Activated T-helper 2 cell treated with anti-CD3 and anti-CD28 coated beads, Interferon-gamma antibody, Interleukin-2, Interleukin-4, amounts not matched to agents 10 μg/mL and 5 μg/mL and 100 μg/mL, durations not matched to agents 14 hours and 24 hours and 36 hours (primary cell): ENCODE data around the gene KRTAP10-9. TPM values are rescaled to one million over a fixed set of nuclear protein-coding genes. Genes with fewer than 3 reads are reported as not detected.
"Not testable (repeated sequence)": the region's sequence is repeated elsewhere in the genome, so short reads cannot be mapped to it uniquely, and the experiment has no call there.

ENCODE experiments used
- DNase-seq: peaks from one replicate; pipeline ENCODE4 v3.0.0; 2021; ENCODE audit warnings: low spot score
- H3K27ac Mint-ChIP-seq: one replicate; pipeline ENCODE4 v1.8.0; 2021; ENCODE audit warnings: mixed read lengths
- H3K27me3 Mint-ChIP-seq: one replicate; pipeline ENCODE4 v1.8.0; 2021; ENCODE audit warnings: low read depth, mixed read lengths
- H3K36me3 Mint-ChIP-seq: one replicate; pipeline ENCODE4 v1.8.0; 2021; ENCODE audit warnings: low read depth, mixed read lengths
- H3K4me1 Mint-ChIP-seq: one replicate; pipeline ENCODE4 v1.8.0; 2021; ENCODE audit warnings: low read depth, mixed read lengths
- H3K4me3 Mint-ChIP-seq: one replicate; pipeline ENCODE4 v1.8.0; 2021; ENCODE audit warnings: low read depth, mild to moderate bottlenecking, moderate library complexity, mixed read lengths
- H3K9me3 Mint-ChIP-seq: one replicate; pipeline ENCODE4 v1.8.0; 2021; ENCODE audit warnings: mixed read lengths
- intact Hi-C: fragments of 100-400 bp; cut with micrococcal nuclease; formaldehyde crosslinking; loops from one replicate; pipeline ENCODE4 v1.15.1; 2023
- total RNA-seq: library from RNA; stranded (reverse); gene quantifications from 2 replicates; pipeline ENCODE4 v1.2.3, GENCODE V29; 2022

Gene KRTAP10-9
- not detected in 2 replicates for total RNA-seq

DNA sequence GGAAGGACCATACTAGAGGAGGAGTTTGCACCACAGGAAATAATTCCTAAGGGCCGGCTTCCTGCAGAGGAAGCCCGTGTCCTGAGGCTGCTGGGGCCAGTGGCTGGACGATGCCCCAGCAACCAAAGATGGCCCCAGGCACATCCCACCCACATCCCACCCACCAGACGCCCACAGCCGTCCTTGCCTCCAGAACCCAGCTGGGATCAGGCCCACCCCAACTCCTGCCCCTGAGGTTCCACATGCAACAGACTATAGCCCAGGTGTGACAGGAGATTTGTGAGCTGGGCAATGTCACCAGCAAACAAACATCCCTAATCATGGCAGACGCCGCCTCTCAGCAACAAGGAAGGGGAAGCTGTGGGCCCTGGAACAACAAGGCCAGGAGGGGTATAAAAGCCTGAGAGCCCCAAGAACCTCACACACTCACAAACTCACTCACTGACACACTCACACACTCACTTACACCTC, at the start of gene KRTAP10-9:
TSS of gene KRTAP10-9 (plus strand) at position 421 of the 471 bp plus-strand sequence. CDS start 79 bp downstream, outside the sequence.
- intact Hi-C loops, result no loop called here
- Mint-ChIP-seq H3K27ac (no peak within 1 kb of the TSS), H3K9me3 (peaks cover 49% of the 10 kb centered on the region), H3K4me1 (peaks cover 6% of the 10 kb centered on the region), H3K27me3 (peaks cover 4% of the 10 kb centered on the region), H3K36me3 (peaks cover 7% of the 10 kb centered on the region), H3K4me3 (no peak within 1 kb of the TSS)
- DNase-seq, result no peak

DNA sequence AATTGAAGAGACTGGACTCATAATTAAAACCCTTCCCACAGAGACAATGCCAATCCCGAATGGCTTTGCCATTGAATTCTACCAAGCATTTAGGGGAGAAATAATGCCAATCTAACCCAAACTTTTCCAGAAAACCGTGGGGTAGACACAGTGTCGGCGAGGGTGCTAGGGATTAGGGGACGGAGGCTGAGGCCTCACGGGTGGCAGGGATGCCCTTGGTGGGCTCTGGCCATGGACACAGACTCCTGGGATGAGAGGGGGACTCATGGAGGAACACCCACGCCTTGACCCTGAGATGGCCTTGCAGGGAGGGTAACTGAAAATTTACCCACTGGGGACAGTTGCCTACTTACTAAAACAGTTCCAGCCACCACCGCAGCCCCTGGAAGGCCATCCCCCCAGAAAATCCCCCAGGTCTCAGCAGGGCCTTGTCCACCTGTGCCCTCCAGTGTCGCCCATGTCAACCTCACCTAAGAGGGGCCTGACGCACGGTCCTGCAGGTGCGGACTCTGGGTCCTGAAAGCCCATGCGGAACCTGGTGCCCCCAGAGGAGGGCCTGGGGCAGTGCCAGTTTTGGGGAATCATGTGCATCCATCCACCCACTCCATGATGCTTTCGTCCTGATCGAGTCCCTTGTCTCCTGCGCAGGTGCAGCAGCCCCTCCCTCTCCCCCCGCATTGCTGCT, 48.4 kb upstream of the KRTAP10-9 start:
- no peaks in the 10 kb centered on the region for H3K4me1 Mint-ChIP-seq
- peaks cover 48% of the 10 kb centered on the region for H3K9me3 Mint-ChIP-seq
- no peak overlapping the region for H3K27ac Mint-ChIP-seq
- DNase-seq, result no peak
- no peaks in the 10 kb centered on the region for H3K36me3 Mint-ChIP-seq
- intact Hi-C loops, result no loop called here
- no peak overlapping the region for H3K4me3 Mint-ChIP-seq
- no peaks in the 10 kb centered on the region for H3K27me3 Mint-ChIP-seq

DNA sequence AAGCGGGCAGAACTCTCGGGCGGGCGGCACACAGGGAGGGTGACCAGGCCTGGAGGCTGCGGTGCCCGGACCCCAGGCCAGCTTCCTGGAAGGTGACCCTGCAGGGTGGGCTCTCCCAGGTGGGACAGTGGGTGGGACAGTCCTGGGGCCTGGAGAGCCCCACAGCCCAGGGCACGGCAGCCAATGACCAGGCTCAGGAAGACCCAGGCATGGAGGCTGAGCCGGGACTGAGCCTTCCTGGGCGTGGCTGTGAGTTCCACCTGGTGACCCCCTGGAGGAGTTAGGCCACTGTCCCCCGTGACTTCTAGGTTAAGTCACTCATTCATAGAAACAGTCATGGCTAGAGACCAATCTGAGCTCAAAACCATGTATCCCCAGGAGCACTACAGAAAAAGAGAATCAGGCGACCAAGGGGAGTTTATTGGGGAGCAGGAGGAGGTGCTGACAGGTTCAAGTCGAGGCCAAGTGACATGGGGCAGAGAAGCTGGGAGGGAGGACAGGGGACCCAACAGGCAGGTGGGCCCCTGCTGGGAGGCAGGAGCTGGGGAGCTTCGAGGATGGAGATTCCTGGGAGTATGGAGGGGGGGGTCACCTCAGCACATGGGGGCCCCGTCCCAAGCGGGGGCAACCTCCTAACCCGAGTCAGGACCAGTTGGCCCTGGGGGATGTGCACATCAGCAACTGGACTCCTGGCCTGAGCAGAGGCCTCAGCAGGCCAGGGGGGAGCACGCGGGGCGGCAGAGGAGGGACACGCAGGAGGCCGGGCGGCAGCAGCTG, 47.6 kb upstream of the KRTAP10-9 start:
- Mint-ChIP-seq H3K27me3 (no peaks in the 10 kb centered on the region), H3K4me3 (no peak overlapping the region), H3K27ac (no peak overlapping the region), H3K36me3 (no peaks in the 10 kb centered on the region), H3K9me3 (peaks cover 48% of the 10 kb centered on the region), H3K4me1 (peaks cover 5% of the 10 kb centered on the region)
- DNase-seq, result no peak
- intact Hi-C loops, result no loop called here

GRCh38 chr21:44579833-44580144, 47.1 kb upstream of the KRTAP10-9 start:
- H3K36me3 Mint-ChIP-seq, result no peaks in the 10 kb centered on the region
- H3K27me3 Mint-ChIP-seq, result peaks cover 1% of the 10 kb centered on the region
- peaks cover 6% of the 10 kb centered on the region for H3K4me1 Mint-ChIP-seq
- H3K27ac Mint-ChIP-seq, result no peak overlapping the region
- no peak overlapping the region for H3K4me3 Mint-ChIP-seq
- intact Hi-C loops, result no loop called here
- no peak for DNase-seq
- H3K9me3 Mint-ChIP-seq, result peaks cover 48% of the 10 kb centered on the region

DNA sequence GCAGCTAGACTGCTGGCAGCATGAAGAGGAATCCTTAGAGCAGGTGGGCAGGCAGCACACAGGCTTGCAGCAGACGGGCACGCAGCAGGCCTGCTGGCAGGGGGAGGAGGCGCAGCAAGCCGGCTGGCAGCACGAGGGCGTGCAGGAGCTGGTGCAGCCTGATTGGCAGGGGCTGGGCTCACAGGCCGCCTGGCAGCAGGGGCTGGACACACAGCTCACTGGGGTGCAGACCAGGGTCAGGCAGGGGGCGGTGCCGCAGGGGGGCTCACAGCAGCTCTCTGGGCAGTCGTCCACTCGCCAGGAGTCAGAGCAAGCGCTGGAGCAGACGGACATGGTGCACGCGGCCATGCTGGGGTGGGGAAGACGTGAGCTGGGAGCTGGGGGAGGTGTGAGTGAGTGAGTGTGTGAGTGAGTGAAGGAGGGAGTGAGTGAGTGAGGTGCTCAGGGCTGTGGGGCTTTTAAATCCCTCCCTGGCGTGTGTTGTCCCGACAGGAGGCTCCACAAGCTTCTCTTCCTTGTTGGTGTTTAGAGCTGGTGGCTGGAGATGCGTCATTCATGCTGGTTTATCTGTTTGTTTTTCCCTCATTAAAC, 46.6 kb upstream of the KRTAP10-9 start, which contains the start of gene KRTAP10-5:
TSS of gene KRTAP10-5 (minus strand) at position 374 of the 591 bp plus-strand sequence. CDS start at position 348, 26 bp downstream.
- H3K36me3 Mint-ChIP-seq, H3K27ac Mint-ChIP-seq, H3K4me1 Mint-ChIP-seq, H3K27me3 Mint-ChIP-seq, DNase-seq, intact Hi-C loops, H3K4me3 Mint-ChIP-seq: not testable (repeated sequence)
- H3K9me3 Mint-ChIP-seq, result peaks cover 48% of the 10 kb centered on the region

- Mint-ChIP-seq H3K36me3 (no peaks in the 10 kb centered on the region), H3K27ac (no peak overlapping the region)
Measured at GRCh38 chr21:44581158-44581557, 45.7 kb upstream of the KRTAP10-9 start.

DNA sequence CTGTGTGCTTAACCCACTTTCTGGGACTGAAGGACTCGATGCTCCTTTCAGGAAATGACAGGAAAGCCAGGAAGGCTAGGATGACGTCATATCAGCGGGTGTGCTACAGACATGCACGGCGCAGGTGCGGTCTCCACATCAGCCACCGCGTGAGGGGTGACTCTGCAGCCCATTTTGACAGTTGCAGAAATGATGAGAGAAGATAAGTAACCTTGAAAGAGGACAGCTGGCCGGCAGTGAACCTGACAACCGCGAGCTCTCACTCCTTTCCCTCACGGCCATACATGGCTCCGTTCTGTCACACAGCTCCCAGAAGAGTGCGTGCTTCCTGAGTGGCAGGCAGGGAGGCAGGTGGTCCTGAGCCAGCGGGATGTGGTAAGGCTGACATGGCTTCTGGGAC, 44.8 kb upstream of the KRTAP10-9 start:
- intact Hi-C loops, result no loop called here
- Mint-ChIP-seq H3K27me3 (peaks cover 12% of the 10 kb centered on the region), H3K27ac (no peak overlapping the region), H3K9me3 (peaks cover 38% of the 10 kb centered on the region), H3K4me3 (no peak overlapping the region), H3K36me3 (no peaks in the 10 kb centered on the region), H3K4me1 (peaks cover 6% of the 10 kb centered on the region)
- no peak for DNase-seq

More at GRCh38 chr21:44581158-44581557, 45.7 kb upstream of the KRTAP10-9 start:
- Mint-ChIP-seq H3K4me3 (no peak overlapping the region), H3K27me3 (peaks cover 11% of the 10 kb centered on the region), H3K4me1 (peaks cover 6% of the 10 kb centered on the region), H3K9me3 (peaks cover 42% of the 10 kb centered on the region)
- intact Hi-C loops, result no loop called here
- DNase-seq, result no peak

DNA sequence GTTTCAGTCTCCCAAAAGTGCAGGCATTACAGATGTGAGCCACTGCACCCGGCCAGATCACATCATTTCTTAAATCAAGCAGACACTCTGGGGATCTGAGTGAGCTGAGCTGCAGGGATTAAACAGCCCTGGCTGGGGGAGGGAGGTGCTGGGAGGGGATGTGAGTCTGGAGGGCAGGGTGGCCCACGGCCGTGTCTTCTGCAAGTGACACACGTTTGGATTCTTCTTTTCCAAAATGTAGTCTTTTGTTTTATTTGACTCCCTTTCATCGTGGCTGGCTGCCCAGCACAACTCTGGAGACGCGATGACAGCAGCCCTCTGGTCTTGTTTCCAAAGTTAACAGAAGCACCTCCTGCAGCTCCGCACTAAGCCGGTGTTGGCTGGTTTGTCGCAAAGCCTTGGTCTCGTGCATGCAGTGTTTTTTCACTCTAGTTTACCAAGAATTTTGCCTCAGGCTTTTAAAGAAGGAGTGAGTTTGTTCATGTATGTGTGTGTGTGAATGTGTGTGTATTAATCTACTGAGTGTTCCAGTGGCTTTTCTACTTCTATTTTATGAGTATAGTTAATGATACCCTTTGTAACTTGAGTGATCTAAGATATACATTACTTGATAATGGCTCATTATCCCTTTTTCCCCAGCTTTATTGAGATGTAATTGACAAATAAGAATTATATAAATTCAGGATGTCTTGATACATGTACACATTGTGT, 43.6 kb upstream of the KRTAP10-9 start:
- peaks cover 17% of the 10 kb centered on the region for H3K27me3 Mint-ChIP-seq
- H3K4me3 Mint-ChIP-seq, result no peak overlapping the region
- H3K36me3 Mint-ChIP-seq, result no peaks in the 10 kb centered on the region
- H3K9me3 Mint-ChIP-seq, result peaks cover 28% of the 10 kb centered on the region
- peaks cover 6% of the 10 kb centered on the region for H3K4me1 Mint-ChIP-seq
- intact Hi-C loops, result no loop called here
- no peak overlapping the region for H3K27ac Mint-ChIP-seq
- no peak for DNase-seq

- Mint-ChIP-seq H3K27me3 (peaks cover 17% of the 10 kb centered on the region), H3K4me3 (no peak overlapping the region), H3K36me3 (no peaks in the 10 kb centered on the region), H3K4me1 (peaks cover 6% of the 10 kb centered on the region), H3K27ac (no peak overlapping the region), H3K9me3 (peaks cover 25% of the 10 kb centered on the region)
- no peak for DNase-seq
- intact Hi-C loops, result no loop called here
Measured at GRCh38 chr21:44583800-44584147, 43.1 kb upstream of the KRTAP10-9 start.

GRCh38 chr21:44585892-44586291, 41.0 kb upstream of the KRTAP10-9 start:
- Mint-ChIP-seq H3K4me3 (no peak overlapping the region), H3K9me3 (peaks cover 16% of the 10 kb centered on the region), H3K27me3 (peaks cover 17% of the 10 kb centered on the region), H3K36me3 (no peaks in the 10 kb centered on the region), H3K4me1 (peaks cover 6% of the 10 kb centered on the region), H3K27ac (no peak overlapping the region)
- intact Hi-C loops, result no loop called here
- no peak for DNase-seq

- Mint-ChIP-seq H3K4me1 (peaks cover 2% of the 10 kb centered on the region), H3K4me3 (no peak overlapping the region), H3K27ac (no peak overlapping the region), H3K9me3 (no peaks in the 10 kb centered on the region), H3K36me3 (no peaks in the 10 kb centered on the region), H3K27me3 (peaks cover 17% of the 10 kb centered on the region)
- intact Hi-C loops, result no loop called here
- no peak for DNase-seq
Measured at GRCh38 chr21:44589094-44589493, 37.8 kb upstream of the KRTAP10-9 start.

DNA sequence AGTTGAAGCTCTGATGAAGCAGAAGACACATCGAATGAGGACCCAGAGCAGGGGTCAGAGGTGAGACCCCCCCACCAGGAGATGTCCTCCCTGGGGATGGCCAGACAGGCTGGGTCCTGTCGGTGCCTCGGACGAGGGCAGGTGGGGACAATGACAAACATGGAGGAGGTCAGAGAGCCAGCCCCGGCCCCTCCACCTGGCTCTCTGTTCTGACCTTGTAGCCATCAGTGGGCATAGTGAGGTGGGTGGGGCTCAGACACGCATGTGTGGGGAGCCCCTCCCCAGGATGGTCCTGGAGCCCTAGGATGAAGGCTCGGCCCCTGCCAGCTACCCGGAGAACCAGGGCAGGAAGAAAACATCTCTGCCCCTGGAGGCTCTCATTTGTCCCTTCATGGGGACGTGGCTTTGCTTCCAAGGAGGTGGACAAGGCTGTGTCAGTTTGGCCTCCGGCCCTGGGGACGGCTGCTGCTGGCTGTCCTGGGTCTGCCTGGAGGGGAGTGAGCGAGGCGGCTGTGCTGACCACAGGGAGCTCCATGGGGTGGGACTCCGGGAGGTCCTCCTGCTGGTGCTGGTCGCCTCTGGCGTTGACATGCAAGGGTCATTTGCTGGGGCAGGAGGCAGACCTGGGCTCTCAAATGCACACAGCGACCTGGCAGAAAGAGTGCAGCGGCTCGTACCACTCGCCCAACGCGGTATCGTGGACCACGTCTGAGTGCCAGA, 37.1 kb upstream of the KRTAP10-9 start:
- Mint-ChIP-seq H3K36me3 (no peaks in the 10 kb centered on the region), H3K4me1 (no peaks in the 10 kb centered on the region), H3K9me3 (no peaks in the 10 kb centered on the region), H3K27ac (no peak overlapping the region), H3K27me3 (peaks cover 16% of the 10 kb centered on the region), H3K4me3 (no peak overlapping the region)
- intact Hi-C loops, result no loop called here
- no peak for DNase-seq
